Measurements from ENCODE around the gene DNAJC25.

The DNAJC25 gene

DNA sequence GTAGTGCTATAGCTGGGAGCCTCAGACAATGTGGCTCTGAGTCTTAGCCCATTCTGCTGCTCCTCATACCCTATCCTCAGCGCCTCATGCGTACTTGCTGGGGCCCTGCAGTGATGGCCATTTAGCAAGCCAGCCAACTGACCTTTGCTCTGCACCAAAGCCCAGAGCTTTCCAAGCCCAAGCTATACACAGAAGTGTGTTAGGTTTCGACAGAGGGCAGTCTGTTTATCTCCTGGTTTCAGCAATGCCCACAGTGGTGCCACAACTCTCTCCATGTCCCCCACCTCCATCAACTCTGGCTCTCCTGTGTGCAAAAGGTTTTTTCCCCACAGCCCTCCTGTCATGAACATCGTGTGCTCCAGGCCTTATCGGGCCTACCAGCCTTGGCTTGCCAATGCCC lies 47.2 kb downstream of the DNAJC25 start:
- ATAC-seq (no peak), DNase-seq (no peak)
- Mint-ChIP-seq H3K4me1 (no peaks in the 10 kb centered on the region), H3K9me3 (no peaks in the 10 kb centered on the region), H3K27ac (no peak overlapping the region), H3K4me3 (no peak overlapping the region), H3K27me3 (no peaks in the 10 kb centered on the region)

GRCh38 chr9:111679199-111679598 lies 48.1 kb downstream of the DNAJC25 start:
- Mint-ChIP-seq H3K4me3 (no peak overlapping the region), H3K27ac (peak overlapping the region in 1 of 2 donors; percentile 59), H3K27me3 (no peaks in the 10 kb centered on the region), H3K4me1 (no peaks in the 10 kb centered on the region), H3K9me3 (no peaks in the 10 kb centered on the region)
- ATAC-seq (no peak), DNase-seq (no peak)

DNA sequence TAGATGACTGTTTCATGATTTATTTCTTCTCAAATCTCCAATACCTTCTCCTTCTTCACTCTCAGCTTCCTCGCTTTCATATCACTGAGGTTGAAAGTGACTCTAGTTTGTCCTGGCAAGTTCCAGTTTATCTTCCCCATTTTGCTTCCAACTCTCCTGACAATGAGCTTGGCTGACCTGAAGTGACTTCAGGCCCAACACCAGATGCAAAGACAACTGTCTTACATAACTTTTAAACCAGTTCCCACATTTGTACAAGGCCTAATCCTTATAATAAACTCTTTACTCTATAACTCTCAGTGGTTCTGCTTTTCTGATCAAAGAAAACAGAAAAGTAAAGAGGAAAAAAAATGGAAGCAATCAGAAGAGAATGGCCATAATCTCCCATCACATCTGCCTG lies 52.3 kb downstream of the DNAJC25 start:
- no peak for DNase-seq
- H3K9me3 Mint-ChIP-seq = no peaks in the 10 kb centered on the region
- no peak overlapping the region for H3K27ac Mint-ChIP-seq

DNA sequence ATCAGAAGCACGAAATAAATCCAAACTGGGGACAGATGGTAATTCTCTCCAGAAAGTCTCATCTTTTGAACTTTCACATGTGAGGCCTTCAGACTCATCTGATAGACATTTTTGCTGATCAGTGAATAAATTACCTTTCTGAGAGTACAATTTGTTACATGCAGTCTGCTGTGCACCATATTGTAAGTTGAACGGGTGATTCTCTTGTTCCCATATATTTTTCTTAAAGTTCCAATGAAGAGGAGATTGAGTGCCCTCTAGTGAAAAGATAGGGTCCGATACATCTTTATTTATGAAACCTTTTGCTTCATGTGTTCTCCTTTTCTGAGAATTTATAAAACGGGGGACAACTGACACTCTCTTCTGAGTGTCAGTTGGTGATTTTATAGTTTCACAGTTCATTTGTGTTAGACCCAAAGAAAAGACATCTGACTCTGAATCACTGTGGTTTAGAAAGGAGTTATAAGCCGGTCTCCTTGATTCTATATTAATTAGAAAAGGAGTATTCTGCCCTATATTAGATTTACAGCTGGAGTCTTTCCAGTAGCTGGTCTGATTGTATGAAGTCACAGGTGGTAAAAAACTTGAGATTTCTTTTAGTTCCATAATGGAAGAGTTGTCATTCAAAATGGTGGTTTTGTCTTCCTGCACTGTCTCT lies 60.7 kb downstream of the DNAJC25 start:
- Mint-ChIP-seq H3K9me3 (no peaks in the 10 kb centered on the region), H3K27ac (no peak overlapping the region), H3K27me3 (no peaks in the 10 kb centered on the region), H3K4me3 (no peak overlapping the region), H3K4me1 (peaks cover 6% of the 10 kb centered on the region)
- no peak for DNase-seq
- ATAC-seq = no peak

More for the DNA sequence above, 52.3 kb downstream of the DNAJC25 start:
- Mint-ChIP-seq H3K27me3 (no peaks in the 10 kb centered on the region), H3K4me1 (no peaks in the 10 kb centered on the region), H3K4me3 (no peak overlapping the region)
- no peak for ATAC-seq

DNA sequence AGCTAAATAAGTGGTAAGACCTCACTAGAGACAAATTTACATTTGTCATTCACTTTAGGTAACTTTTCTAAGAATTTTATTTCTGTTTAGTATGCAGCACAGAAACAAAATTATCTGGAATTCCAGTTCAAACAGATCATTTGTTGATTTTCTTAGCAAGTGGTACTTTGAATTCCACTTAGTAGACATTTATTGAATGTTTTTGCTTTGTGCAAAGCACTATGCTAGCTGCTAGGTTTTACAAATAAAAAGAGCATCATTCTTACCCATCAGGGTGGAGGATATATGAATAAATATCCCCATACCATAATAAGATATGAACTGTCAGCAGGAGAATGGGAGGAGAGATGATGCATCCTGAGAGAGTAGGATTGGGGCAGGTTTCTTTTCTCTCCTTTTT lies 65.7 kb downstream of the DNAJC25 start:
- H3K27ac Mint-ChIP-seq = no peak overlapping the region
- no peaks in the 10 kb centered on the region for H3K27me3 Mint-ChIP-seq
- peaks cover 0 to 5% of the 10 kb centered on the region in 2 donors for H3K9me3 Mint-ChIP-seq
- no peak overlapping the region for H3K4me3 Mint-ChIP-seq
- H3K4me1 Mint-ChIP-seq = peaks cover 8% of the 10 kb centered on the region
- no peak for ATAC-seq
- no peak for DNase-seq

DNA sequence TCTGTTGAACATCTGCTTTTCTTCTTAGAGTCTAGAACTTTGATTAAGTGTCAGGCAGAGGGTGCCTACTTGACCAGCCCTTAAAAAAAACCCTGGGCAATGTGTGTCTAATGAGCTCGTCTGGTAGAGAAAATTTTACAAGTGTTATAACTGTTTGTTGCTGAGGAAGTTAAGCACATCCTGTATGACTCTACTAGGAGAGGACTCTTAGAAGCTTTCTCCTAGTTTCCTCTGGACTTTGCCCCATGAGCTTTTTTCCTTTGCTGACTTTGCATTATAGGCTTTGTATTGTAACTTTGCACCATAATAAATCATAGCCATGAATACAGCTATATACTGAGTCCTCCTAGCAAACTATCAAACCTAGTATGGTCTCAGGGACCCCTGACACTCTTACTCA lies 69.6 kb downstream of the DNAJC25 start:
- Mint-ChIP-seq H3K4me1 (peaks cover 5% of the 10 kb centered on the region), H3K27me3 (no peaks in the 10 kb centered on the region), H3K9me3 (peaks cover 0 to 5% of the 10 kb centered on the region in 2 donors), H3K27ac (no peak overlapping the region), H3K4me3 (no peak overlapping the region)
- no peak for ATAC-seq
- DNase-seq = no peak

All from stimulated activated naive CD8-positive, alpha-beta T cell treated with anti-CD3 and anti-CD28 coated beads, Interleukin-15, amount 100 ng/mL, for 72 hours (primary cell).